IMR-90 (cell line): ENCODE data around the gene HMHB1. TPM values are rescaled to one million over a fixed set of nuclear protein-coding genes. Genes with fewer than 3 reads are reported as not detected.

Source experiments
- ATAC-seq: fragments of 200-7000 bp; cut with Tn5 transposase; 2 replicates; pipeline ENCODE4 v1.9.1; 2020; ENCODE audit warnings: low read depth, mild to moderate bottlenecking, moderate library complexity
- BruUV-seq: library from RNA; stranded (reverse); fragments of 400-500 nt; replicated peaks from 2 replicates; lab custom pipeline; 2021; lab: Mats Ljungman, UMichigan
- CTCF ChIA-PET: fragments of 300-600 bp; formaldehyde crosslinking; extraction: SDS; loops from one replicate; lab custom pipeline; 2021; ENCODE audit warnings: antibody characterized with exemption; lab: Yijun Ruan, JAX
- POLR2A ChIA-PET: fragments of 300-600 bp; sonication (Branson Sonifier 250); formaldehyde crosslinking; loops from one replicate; lab custom pipeline; 2022; ENCODE audit warnings: antibody characterized with exemption; ENCODE audit not compliant: unreplicated experiment; lab: Charles Lee
- DNase-seq: peaks from one replicate; pipeline ENCODE4 v3.0.0; 2013
- H2AFZ ChIP-seq: replicated peaks from 2 replicates; pipeline ENCODE3; 2013; ENCODE audit warnings: low read length, mild to moderate bottlenecking; ENCODE audit not compliant: poor library complexity
- H2AK5ac ChIP-seq: 2 replicates; pipeline ENCODE4 v1.6.1; 2013; ENCODE audit warnings: low read depth, low read length, inconsistent platforms
- H2AK9ac ChIP-seq: replicated peaks from 2 replicates; pipeline ENCODE3; 2013; ENCODE audit warnings: mild to moderate bottlenecking, low read depth, low read length, moderate library complexity; ENCODE audit not compliant: poor library complexity
- H2BK120ac ChIP-seq: 2 replicates; pipeline ENCODE4 v1.6.1; 2013; ENCODE audit warnings: low read depth, low read length, inconsistent platforms
- H2BK15ac ChIP-seq: 3 replicates; pipeline ENCODE4 v1.6.1; 2013; ENCODE audit warnings: low read depth, low read length, inconsistent platforms
- H2BK20ac ChIP-seq: 2 replicates; pipeline ENCODE4 v1.6.1; 2013; ENCODE audit warnings: low read depth, mild to moderate bottlenecking, inconsistent platforms, low read length, moderate library complexity
- H2BK5ac ChIP-seq: 2 replicates; pipeline ENCODE4 v1.6.1; 2013; ENCODE audit warnings: mild to moderate bottlenecking, low read depth, low read length, inconsistent platforms; ENCODE audit not compliant: poor library complexity, severe bottlenecking
- H3K14ac ChIP-seq: replicated peaks from 2 replicates; pipeline ENCODE4 v1.6.1; 2013; ENCODE audit warnings: low read depth, low read length, inconsistent platforms
- H3K18ac ChIP-seq: 2 replicates; pipeline ENCODE4 v1.6.1; 2013; ENCODE audit warnings: low read depth, low read length, control low read depth
- H3K23ac ChIP-seq: 2 replicates; pipeline ENCODE4 v1.6.1; 2013; ENCODE audit warnings: low read depth, low read length, inconsistent platforms
- H3K27ac ChIP-seq: 2 replicates; pipeline ENCODE4 v1.5.1; 2013; ENCODE audit warnings: mild to moderate bottlenecking, control low read depth, low read length; ENCODE audit not compliant: insufficient read depth
- H3K27me3 ChIP-seq: 2 replicates; pipeline ENCODE4 v1.6.1; 2013; ENCODE audit warnings: low read length; ENCODE audit not compliant: control insufficient read depth, insufficient read depth
- H3K36me3 ChIP-seq: 2 replicates; pipeline ENCODE4 v1.6.1; 2013; ENCODE audit warnings: low read length, mixed read lengths; ENCODE audit not compliant: control insufficient read depth, insufficient read depth
- H3K4ac ChIP-seq: 2 replicates; pipeline ENCODE4 v1.6.1; 2013; ENCODE audit warnings: low read depth, low read length, inconsistent platforms
- H3K4me1 ChIP-seq: 2 replicates; pipeline ENCODE4 v1.6.1; 2013; ENCODE audit warnings: low read length, mixed read lengths; ENCODE audit not compliant: control insufficient read depth, insufficient read depth
- H3K4me2 ChIP-seq: 2 replicates; pipeline ENCODE4 v1.6.1; 2013; ENCODE audit warnings: low read depth, mild to moderate bottlenecking, control low read depth, low read length, moderate library complexity
- H3K4me3 ChIP-seq: 2 replicates; pipeline ENCODE4 v1.5.1; 2013; ENCODE audit warnings: low read depth, mild to moderate bottlenecking, control low read depth, low read length, moderate library complexity; ENCODE audit not compliant: insufficient read depth
- H3K56ac ChIP-seq: 2 replicates; pipeline ENCODE4 v1.6.1; 2013; ENCODE audit warnings: low read length, inconsistent platforms; ENCODE audit not compliant: insufficient read depth; ENCODE audit errors: extremely low read depth
- H3K79me1 ChIP-seq, 2 experiments: 2 replicates each; pipeline ENCODE4 v1.6.1; 2013; ENCODE audit warnings: low read length in 2 of 2, inconsistent platforms in 1 of 2, low read depth in 1 of 2
- H3K9ac ChIP-seq: 2 replicates; pipeline ENCODE4 v1.6.1; 2013; ENCODE audit warnings: low read depth, low read length, control low read depth
- H3K9me1 ChIP-seq: 2 replicates; pipeline ENCODE4 v1.6.1; 2013; ENCODE audit warnings: low read length, inconsistent platforms; ENCODE audit not compliant: insufficient read depth
- H3K9me3 ChIP-seq: 2 replicates; pipeline ENCODE4 v1.6.1; 2013; ENCODE audit warnings: low read length; ENCODE audit not compliant: control insufficient read depth, insufficient read depth
- H4K20me1 ChIP-seq: 2 replicates; pipeline ENCODE4 v1.6.1; 2013; ENCODE audit warnings: low read length, inconsistent platforms; ENCODE audit not compliant: insufficient read depth
- H4K5ac ChIP-seq: 2 replicates; pipeline ENCODE4 v1.6.1; 2013; ENCODE audit warnings: mild to moderate bottlenecking, low read depth, low read length, control low read depth
- H4K8ac ChIP-seq, 2 experiments: 2 replicates each; pipeline ENCODE4 v1.6.1; 2013; ENCODE audit warnings: low read depth in 2 of 2, low read length in 2 of 2, control low read depth in 1 of 2, inconsistent platforms in 1 of 2
- H4K91ac ChIP-seq: 2 replicates; pipeline ENCODE4 v1.6.1; 2013; ENCODE audit warnings: low read depth, low read length, inconsistent platforms; ENCODE audit not compliant: insufficient read depth
- FOS ChIP-seq: fragments of 150-350 bp; IDR thresholded peaks from 2 replicates; pipeline ENCODE4 v1.6.1; 2016; ENCODE audit warnings: low read depth, low read length
- MXI1 ChIP-seq: IDR thresholded peaks from 2 replicates; pipeline ENCODE4 v1.6.1; 2012; ENCODE audit warnings: low read depth, mild to moderate bottlenecking, low read length, moderate library complexity, borderline replicate concordance
- NFE2L2 ChIP-seq: fragments of 150-350 bp; IDR thresholded peaks from 2 replicates; pipeline ENCODE4 v1.6.1; 2016; ENCODE audit warnings: low read depth, mild to moderate bottlenecking, low read length
- SMC3 ChIP-seq: fragments of 150-350 bp; IDR thresholded peaks from 2 replicates; pipeline ENCODE4 v1.6.1; 2016; ENCODE audit warnings: low read depth, mild to moderate bottlenecking, antibody characterized with exemption, low read length, moderate library complexity
- dilution Hi-C: fragments of 300-500 bp; cut with HindIII; formaldehyde crosslinking; loops from one replicate; pipeline ENCODE4 v1.14.3; 2018; ENCODE audit warnings: low sequenced_read_pairs; ENCODE audit not compliant: unreplicated experiment
- in situ Hi-C: fragments of 300-500 bp; cut with MboI; formaldehyde crosslinking; loops from 3 replicates; pipeline ENCODE4 v1.14.3; 2019; ENCODE audit warnings: low sequenced_read_pairs, inconsistent platforms, mixed read lengths
- intact Hi-C: fragments of 100-400 bp; cut with micrococcal nuclease; formaldehyde crosslinking; loops from 2 replicates; pipeline ENCODE4 v1.10.0; 2022
- polyA plus RNA-seq, 3 experiments: library from polyadenylated mRNA; depleted of rRNA; stranded (reverse); fragments of >200 nt; gene quantifications; 2 replicates each; pipeline ENCODE4 v1.2.3, GENCODE V29; 2012; ENCODE audit warnings: low replicate concordance in 1 of 3
- total RNA-seq: library from RNA; depleted of rRNA; stranded (reverse); fragments of >200 nt; gene quantifications from 2 replicates; pipeline ENCODE4 v1.2.3, GENCODE V29; 2012

Gene HMHB1
- total and polyA plus RNA-seq, 2 of the 4 experiments (the other 2 are of a cell fraction): not detected

GRCh38 chr5:143841446-143841845 lies 29.5 kb downstream of the HMHB1 start:
- DNase-seq (no peak), ATAC-seq (no peak)
- Histone ChIP-seq H3K4me3 (no peak overlapping the region), H3K27ac (no peak overlapping the region), H4K20me1 (no peaks in the 10 kb centered on the region), H3K23ac (no peak overlapping the region), H3K4me2 (no peak overlapping the region), H2AK5ac (no peak overlapping the region), H3K9ac (no peak overlapping the region), H3K56ac (no peak overlapping the region), H3K27me3 (no peaks in the 10 kb centered on the region), H3K4ac (no peak overlapping the region), H2BK120ac (no peak overlapping the region), H3K9me3 (no peaks in the 10 kb centered on the region), H4K5ac (no peak overlapping the region), H2BK5ac (no peak overlapping the region), H2AK9ac (no peak overlapping the region), H3K9me1 (peaks cover 3% of the 10 kb centered on the region; the same call in 1 of the 2 replicates), H2AFZ (no peak overlapping the region), H4K91ac (no peak overlapping the region), H3K36me3 (no peaks in the 10 kb centered on the region), H3K18ac (no peak overlapping the region), H3K4me1 (peaks cover 3% of the 10 kb centered on the region; the same call in 1 of the 2 replicates), H4K8ac (no peak overlapping the region), H3K79me1 (no peaks in the 10 kb centered on the region), H2BK20ac (no peak overlapping the region), H2BK15ac (no peak overlapping the region), H3K14ac (no peak overlapping the region)
- ChIA-PET POLR2A (no interaction called here), CTCF (no interaction called here)
- in situ Hi-C loops: no loop called here
- intact Hi-C loops: no loop called here
- TF ChIP-seq MXI1 (no peak), NFE2L2 (no peak), FOS (no peak), SMC3 (no peak)
- dilution Hi-C loops: no loop called here
- no TSS peak for BruUV-seq
